ENCODE results near the gene TNPO3.
"Not testable (repeated sequence)": the region's sequence is repeated elsewhere in the genome, so short reads cannot be mapped to it uniquely, and the experiment has no call there.

The TNPO3 gene

DNA sequence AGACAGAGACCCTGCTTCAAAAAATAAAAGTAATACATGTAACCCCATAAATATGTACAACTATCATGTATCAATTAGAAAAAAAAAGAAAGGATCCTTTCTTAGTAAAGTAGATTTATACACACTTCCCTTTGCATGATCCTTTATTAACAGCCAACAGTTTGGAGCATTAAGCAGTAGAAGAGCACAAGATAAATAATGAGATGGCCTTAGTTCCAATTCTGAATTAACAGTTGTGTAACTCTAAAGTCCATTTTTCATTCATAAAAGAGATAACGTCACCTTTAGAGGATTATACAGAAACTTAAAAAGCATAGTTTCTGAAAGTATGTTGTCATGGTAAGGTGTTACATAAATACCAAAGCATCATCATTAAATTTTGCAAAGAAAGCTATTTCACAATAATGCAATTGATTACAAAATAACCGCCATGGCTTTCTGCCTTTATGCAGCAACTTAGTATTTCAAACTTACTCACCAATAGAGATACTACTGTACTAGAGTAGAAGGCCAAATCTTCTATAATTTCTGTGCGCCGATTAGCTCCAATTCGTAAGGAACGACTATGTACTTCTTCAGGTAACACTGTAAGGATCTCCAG is 40.3 kb downstream of the TNPO3 start:
- no peak for DNase-seq (ENCODE audit: low read depth in 2 of 2)

DNA sequence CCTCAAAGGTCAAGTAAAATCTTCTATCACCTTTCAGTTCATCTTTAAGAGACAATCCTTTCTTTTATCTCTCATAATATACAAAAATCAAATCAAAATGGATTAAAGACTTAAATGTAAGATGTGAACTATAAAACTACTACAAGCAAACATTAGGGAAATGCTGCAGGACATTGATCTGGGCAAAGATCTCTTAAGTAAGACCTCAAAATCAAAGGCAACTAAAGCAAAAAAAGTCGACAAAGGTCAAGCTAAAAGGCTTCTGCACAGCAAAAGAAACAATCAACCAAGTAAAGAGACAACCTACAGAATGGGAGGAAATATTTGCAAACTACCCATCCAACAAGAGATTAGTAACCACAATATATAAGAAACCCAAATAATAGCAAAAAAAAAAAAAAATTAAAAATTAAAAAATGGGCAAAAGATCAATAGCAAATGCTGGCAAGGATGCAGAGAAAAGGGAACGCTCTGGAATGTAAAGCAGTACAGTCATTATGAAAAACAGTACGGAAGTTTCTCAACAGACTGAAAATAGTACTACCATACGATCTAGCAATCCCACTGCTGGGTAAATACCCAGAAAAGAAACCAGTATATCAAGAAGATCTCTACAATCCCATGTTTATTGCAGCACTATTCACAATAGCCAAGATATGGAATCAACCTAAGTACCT is 41.7 kb downstream of the TNPO3 start:
- DNase-seq (ENCODE audit: low read depth in 2 of 2) = no peak

GRCh38 chr7:129012641-129013040 is 42.3 kb downstream of the TNPO3 start:
- DNase-seq (ENCODE audit: low read depth in 2 of 2) = no peak

DNA sequence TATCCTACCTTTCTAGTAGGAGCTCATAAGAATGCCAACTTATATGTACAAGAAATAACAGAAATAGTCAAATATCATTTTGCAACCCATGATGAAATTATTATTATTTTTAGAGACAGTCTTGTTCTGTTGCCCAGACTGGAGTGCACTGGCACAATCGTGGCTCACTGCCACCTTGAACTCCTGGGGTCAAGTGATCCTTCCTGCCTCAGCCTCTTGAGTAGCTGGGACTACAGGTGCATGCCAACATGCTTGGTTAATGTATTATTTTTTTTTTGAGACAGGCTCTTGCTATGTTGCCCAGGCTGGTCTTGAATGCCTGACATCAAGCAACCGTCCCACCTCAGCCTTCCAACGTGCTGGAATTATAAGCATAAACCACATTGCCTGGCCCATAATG is 44.8 kb downstream of the TNPO3 start:
- DNase-seq (ENCODE audit: low read depth in 2 of 2) = no peak

- DNase-seq (ENCODE audit: low read depth in 2 of 2) = no peak
Observed at GRCh38 chr7:129009437-129009836, 45.5 kb downstream of the TNPO3 start.

GRCh38 chr7:129008645-129009414 is 46.1 kb downstream of the TNPO3 start:
- DNase-seq (ENCODE audit: low read depth in 2 of 2) = no peak

- DNase-seq (ENCODE audit: low read depth in 2 of 2) = no peak
Observed at GRCh38 chr7:129007572-129007971, 47.3 kb downstream of the TNPO3 start.

DNA sequence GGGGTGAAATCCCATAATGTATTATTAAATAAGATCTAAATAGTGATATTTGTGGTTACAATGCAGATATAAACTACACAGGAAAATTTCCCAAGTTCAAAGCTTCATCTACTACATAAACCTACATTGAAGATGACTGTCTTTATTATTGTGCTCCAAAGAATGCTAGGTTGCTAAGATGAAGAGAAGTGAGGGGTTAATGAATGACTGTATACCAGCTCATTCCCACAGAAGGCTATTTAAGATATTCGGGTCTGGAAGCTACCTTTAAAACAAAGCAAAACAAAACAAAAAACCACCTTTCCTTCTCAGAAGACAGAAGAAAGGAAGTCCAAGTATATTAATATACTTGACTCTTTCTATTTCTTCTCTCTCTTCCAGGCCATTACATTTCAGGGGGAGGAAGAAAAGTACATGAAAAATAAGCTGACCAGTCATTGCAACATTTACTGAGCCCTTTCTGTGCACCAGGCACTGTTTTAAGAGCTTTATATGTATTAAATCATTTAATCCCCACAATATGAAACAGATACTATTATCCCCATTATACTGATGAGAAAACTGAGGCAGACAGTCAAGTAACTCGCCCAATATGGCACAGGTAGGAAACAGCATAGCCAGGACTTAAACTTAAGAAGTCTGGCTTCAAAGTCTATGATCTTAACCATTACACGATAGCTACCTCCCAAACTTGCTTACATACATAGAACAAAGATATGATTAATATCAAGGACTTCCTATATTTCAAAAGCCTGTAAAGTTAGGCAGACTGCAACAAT is 48.1 kb downstream of the TNPO3 start:
- no peak for DNase-seq (ENCODE audit: low read depth in 2 of 2)

- no peak for DNase-seq (ENCODE audit: low read depth in 2 of 2)
Observed at GRCh38 chr7:129005186-129005585, 49.7 kb downstream of the TNPO3 start.

GRCh38 chr7:128997181-128997580 is 57.7 kb downstream of the TNPO3 start:
- DNase-seq (ENCODE audit: low read depth in 2 of 2) = no peak

DNA sequence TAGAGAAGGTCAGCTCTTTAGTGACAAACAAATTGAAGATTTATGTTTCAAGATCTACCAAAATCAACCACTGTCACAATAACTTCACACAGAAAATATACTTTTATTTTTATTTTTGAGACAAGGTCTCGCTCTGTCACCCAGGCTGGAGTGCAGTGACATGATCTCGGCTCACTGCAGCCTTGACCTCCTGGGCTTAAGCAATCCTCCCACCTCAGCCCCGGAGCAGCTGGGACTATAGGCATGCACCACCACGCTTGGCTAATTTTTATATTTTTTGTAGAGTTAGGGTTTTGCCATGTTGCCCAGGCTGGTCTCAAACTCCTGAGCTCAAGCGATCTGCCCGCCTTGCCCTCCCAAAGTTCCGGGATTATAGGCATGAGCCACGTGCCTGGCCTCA is 60.4 kb downstream of the TNPO3 start:
- DNase-seq (ENCODE audit: low read depth in 2 of 2) = not testable (repeated sequence)

- no peak for DNase-seq (ENCODE audit: low read depth in 2 of 2)
Observed at GRCh38 chr7:128993419-128993818, 61.5 kb downstream of the TNPO3 start.

- DNase-seq (ENCODE audit: low read depth in 2 of 2) = no peak
Observed at GRCh38 chr7:128989961-128990360, 65.0 kb downstream of the TNPO3 start.

DNA sequence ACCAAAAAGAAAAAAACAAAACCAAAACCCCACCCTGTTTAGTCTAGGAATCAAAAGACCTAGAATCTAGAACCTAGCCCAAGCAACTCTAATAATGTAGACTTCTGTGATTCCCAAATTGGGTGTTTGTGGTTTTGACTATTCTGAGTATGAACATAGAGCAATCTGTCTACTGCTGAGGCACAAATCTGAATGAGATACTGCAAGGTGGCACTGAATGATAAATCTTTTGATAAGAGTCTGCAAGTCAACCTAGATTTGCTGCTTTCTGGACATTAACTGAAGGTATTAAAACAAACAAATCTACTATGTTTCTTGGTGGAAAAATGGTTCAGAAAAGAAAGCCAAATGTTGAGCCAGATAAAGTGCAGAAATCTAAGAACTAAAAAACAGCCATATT is 66.5 kb downstream of the TNPO3 start:
- no peak for DNase-seq (ENCODE audit: low read depth in 2 of 2)

GRCh38 chr7:128986609-128987008 is 68.3 kb downstream of the TNPO3 start:
- DNase-seq (ENCODE audit: low read depth in 2 of 2) = no peak

DNA sequence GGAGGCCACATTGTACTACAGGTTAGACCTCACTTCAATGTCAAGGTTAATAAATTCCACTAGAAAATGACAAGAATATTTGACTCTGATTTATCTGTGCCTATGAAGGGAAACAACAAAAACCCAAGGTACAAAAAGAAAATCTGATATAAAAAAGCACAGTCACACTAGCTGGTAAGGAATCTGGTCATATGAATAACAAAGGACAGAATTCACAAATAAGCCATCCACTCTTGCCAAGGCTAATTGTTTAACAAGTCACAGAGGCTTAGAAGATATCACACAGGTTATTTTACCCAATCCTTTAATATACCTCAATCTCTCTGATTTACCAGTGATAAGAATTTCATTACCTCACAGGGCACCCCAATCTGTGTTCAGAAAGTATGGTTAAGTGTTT is 69.3 kb downstream of the TNPO3 start:
- no peak for DNase-seq (ENCODE audit: low read depth in 2 of 2)

DNA sequence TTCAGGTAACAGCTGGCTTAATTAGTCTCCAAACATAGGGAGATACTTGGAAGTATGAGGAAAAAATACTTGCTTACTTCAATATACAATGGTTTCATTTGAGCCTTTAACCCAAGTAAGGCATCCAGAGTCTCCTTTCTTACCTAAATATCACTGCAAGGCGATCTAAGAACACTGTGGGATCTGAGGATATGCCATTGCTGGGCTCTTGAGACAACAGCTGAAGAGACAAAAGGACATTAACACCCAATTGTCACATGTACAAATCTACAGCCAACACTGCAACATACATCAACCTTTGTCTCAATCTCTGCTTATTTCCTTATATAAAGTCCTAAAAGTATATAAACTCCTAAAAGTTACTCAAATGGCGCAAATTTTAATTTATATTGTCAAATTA is 72.8 kb downstream of the TNPO3 start:
- DNase-seq (ENCODE audit: low read depth in 2 of 2) = no peak

GRCh38 chr7:128974241-128974934 is 80.5 kb downstream of the TNPO3 start:
- no peak for DNase-seq (ENCODE audit: low read depth in 2 of 2)

- no peak for DNase-seq (ENCODE audit: low read depth in 2 of 2)
Observed at GRCh38 chr7:128968624-128969023, 86.3 kb downstream of the TNPO3 start.

- no peak for DNase-seq (ENCODE audit: low read depth in 2 of 2)
Observed at GRCh38 chr7:128963327-128963757, 91.6 kb downstream of the TNPO3 start.

DNA sequence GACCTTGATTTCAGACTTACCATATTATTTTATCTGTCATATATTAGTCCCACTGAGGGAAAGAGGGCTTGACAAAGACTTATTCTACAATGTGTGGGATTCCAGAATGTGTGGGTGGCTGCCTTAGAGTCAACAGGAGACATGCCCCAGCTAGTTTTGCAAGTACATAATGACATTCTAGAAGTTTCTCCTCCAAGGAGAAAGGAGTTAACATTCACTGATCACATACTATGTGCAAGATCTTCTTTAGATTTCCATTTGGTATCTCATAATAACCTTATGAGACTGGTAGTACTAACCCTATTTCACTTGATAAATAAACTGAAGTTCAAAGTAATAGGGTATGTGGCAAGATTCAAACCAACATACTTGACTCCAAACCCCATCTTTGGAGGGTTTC is 92.0 kb downstream of the TNPO3 start:
- no peak for DNase-seq (ENCODE audit: low read depth in 2 of 2)
